ENCODE measurements around the gene ELK4.

Gene ELK4

GRCh38 chr1:205570173-205570501 is 61.7 kb downstream of the ELK4 start:
- no peak for DNase-seq (ENCODE audit: low read depth)
- TF ChIP-seq CTCF (conservative IDR thresholded peaks at IDR 0.05; ENCODE audit: low read depth, low read length), result no peak
- no peak overlapping the region for H3K4me3 ChIP-seq (ENCODE audit: low read length)

DNA sequence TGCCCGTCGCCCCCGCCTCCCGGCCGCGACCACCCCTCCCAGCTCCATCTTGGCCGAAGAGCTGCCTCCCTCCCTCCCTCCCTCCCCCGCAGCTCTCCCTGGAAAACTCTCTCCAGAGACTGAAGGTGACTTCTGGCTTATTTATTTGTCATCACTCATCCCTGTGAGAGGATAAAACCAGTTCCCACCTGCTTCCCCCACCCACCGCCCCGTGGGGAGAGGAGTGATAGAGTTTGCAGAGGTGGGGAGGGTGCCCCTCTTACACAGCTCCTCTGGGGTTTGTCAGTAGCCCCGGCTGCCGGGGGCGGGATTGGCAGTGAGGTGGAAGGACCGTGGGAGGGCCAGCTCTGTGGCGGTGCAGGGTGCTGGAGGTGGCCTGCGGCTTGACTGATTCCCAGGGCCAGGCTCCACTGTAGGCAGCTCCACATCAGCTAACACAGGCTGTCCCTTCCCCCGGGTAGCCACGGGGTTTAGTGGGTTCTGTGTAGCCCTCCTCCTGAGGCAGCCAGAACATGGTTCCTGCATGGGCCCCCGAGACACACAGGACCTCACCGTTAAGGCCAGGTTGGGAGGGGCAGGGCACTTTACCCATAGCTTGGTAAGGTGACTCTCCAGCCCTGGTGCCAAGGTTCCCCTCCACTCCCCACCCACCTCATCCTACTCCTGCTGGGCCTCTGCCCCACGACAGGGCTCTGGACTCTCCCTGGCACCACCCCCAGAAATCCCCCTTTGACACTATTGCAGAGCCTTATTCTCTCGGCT is 62.2 kb downstream of the ELK4 start:
- DNase-seq (ENCODE audit: low read depth), result no peak
- no peak overlapping the region for H3K4me3 ChIP-seq (ENCODE audit: low read length)
- no peak for TF ChIP-seq CTCF (conservative IDR thresholded peaks at IDR 0.05; ENCODE audit: low read depth, low read length)

- peak overlapping the region; percentile 34 for H3K4me3 ChIP-seq (ENCODE audit: low read length)
- peak; percentile 34 for TF ChIP-seq CTCF (conservative IDR thresholded peaks at IDR 0.05; ENCODE audit: low read depth, low read length)
- no peak for DNase-seq (ENCODE audit: low read depth)
These were observed 63.1 kb downstream of the ELK4 start for GRCh38 chr1:205568469-205569361.

DNA sequence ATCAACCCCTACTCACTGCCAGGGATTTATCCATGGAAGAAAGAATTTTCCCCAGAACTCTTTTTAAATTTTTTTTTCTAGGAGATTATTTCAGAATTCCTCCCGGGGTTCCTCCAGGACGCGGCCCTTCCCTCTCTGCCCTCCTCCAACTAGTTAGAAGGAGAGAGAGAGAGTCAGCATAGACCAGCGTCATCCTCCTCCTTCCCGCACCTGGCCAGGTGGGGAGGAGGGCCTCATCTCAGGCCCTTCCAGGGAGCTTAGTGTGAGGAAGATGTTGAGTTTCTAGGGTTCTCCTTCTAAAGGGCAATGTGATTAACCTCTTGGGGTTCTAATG is 63.7 kb downstream of the ELK4 start:
- TF ChIP-seq CTCF (conservative IDR thresholded peaks at IDR 0.05; ENCODE audit: low read depth, low read length), result no peak
- DNase-seq (ENCODE audit: low read depth), result no peak
- H3K4me3 ChIP-seq (ENCODE audit: low read length), result no peak overlapping the region

DNA sequence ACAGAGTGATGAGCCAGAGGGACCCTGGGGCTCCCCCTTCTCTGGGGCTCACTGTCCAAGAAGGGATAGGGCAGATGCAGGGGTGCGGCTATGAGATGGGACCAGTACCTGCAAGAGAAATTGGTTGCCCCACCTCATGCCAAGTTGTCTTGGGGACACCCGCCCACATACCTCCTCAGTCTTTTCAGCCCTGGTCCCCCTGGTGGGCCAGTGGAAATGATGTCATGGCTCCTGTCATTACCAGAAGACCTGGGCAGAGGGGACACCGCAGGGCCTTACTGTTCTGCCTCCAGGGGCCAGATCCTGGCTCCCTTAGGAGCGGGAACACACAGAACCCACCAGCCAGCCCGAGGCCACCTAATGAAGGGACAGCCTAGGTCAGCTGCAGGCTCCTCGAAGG is 64.1 kb downstream of the ELK4 start:
- no peak overlapping the region for H3K4me3 ChIP-seq (ENCODE audit: low read length)
- TF ChIP-seq CTCF (conservative IDR thresholded peaks at IDR 0.05; ENCODE audit: low read depth, low read length), result no peak
- DNase-seq (ENCODE audit: low read depth), result no peak

GRCh38 chr1:205565799-205566198 is 66.0 kb downstream of the ELK4 start:
- no peak overlapping the region for H3K4me3 ChIP-seq (ENCODE audit: low read length)
- DNase-seq (ENCODE audit: low read depth), result no peak
- no peak for TF ChIP-seq CTCF (conservative IDR thresholded peaks at IDR 0.05; ENCODE audit: low read depth, low read length)

Measured in retinal pigment epithelial cell (primary cell).